ENCODE data around the gene YEATS4. TPM values are rescaled to one million over a fixed set of nuclear protein-coding genes. Genes with fewer than 3 reads are reported as not detected.

Gene YEATS4
- total RNA-seq, 2 experiments from 2014 or later: 26.2 TPM

DNA sequence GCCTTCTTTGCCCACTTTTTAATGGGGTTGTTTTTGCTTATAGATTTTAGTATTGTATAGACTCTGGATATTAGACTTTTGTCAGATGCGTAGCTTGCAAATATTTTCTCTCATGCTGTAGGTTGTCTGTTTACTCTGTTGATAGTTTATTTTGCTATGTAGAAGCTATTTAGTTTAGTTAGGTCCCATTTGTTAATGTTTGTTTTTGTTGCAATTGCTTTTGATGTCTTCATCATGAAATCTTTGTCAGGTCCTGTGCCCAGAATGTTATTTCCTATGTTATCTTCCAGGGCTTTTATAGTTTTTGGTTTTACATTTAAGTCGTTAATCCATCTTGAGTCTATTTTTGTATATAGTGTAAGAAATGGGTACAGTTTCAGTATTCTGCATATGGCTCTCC lies 41.3 kb upstream of the YEATS4 start:
- ChIA-PET POLR2A (no interaction called here), CTCF (no interaction called here)
- TF ChIP-seq, protein P1, sequence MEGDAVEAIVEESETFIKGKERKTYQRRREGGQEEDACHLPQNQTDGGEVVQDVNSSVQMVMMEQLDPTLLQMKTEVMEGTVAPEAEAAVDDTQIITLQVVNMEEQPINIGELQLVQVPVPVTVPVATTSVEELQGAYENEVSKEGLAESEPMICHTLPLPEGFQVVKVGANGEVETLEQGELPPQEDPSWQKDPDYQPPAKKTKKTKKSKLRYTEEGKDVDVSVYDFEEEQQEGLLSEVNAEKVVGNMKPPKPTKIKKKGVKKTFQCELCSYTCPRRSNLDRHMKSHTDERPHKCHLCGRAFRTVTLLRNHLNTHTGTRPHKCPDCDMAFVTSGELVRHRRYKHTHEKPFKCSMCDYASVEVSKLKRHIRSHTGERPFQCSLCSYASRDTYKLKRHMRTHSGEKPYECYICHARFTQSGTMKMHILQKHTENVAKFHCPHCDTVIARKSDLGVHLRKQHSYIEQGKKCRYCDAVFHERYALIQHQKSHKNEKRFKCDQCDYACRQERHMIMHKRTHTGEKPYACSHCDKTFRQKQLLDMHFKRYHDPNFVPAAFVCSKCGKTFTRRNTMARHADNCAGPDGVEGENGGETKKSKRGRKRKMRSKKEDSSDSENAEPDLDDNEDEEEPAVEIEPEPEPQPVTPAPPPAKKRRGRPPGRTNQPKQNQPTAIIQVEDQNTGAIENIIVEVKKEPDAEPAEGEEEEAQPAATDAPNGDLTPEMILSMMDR (IDR thresholded peaks at IDR 0.05): no peak
- intact Hi-C loops (cut with DNase I, micrococcal nuclease): no loop called here
- Mint-ChIP-seq H3K4me3 (no peak overlapping the region), H3K4me1 (ENCODE audit: low read depth) (no peaks in the 10 kb centered on the region), H3K27me3 (peaks cover 4% of the 10 kb centered on the region), H3K9me3 (peaks cover 8% of the 10 kb centered on the region), H3K27ac (no peak overlapping the region), H3K36me3 (ENCODE audit: low read depth) (no peaks in the 10 kb centered on the region)
- ATAC-seq (ENCODE audit: poor library complexity) (no peak), DNase-seq (no peak)
- Histone ChIP-seq H3K9me3 (ENCODE audit: control insufficient read depth in 1 of 2, insufficient read depth in 1 of 2, low read length in 2 of 2) (no peaks in the 10 kb centered on the region), H3K36me3 (ENCODE audit: insufficient read depth, low read length) (no peaks in the 10 kb centered on the region), H3K4me1 (ENCODE audit: insufficient read depth, low read length) (no peaks in the 10 kb centered on the region), H3K27ac (ENCODE audit: low read depth in 1 of 2, low read length in 2 of 2) (no peak overlapping the region), H3K4me3 (ENCODE audit: low read length) (no peak overlapping the region), H3K27me3 (ENCODE audit: control insufficient read depth in 1 of 2, insufficient read depth in 2 of 2, low read length in 2 of 2) (no peaks in the 10 kb centered on the region)

DNA sequence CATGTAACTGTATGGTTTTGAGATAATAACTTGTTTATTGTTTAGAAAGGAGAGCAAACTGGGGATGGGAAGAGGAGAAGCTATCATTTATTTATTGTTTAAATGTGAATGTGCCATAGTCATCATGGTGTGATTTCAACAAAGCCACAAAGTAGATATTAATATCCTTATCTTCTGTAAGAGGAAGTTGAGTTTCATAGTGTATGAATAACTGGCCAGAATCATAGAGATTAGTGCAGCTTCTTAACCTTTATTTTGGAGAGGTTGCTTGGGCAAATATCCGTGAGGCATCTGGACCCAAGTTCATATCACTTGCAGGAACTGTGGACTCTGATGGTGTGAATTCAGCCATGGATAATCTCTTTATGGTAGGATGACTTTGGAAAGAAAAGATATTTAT lies 38.2 kb upstream of the YEATS4 start:
- Histone ChIP-seq H3K27me3 (ENCODE audit: control insufficient read depth in 1 of 2, insufficient read depth in 2 of 2, low read length in 2 of 2) (no peaks in the 10 kb centered on the region), H3K36me3 (ENCODE audit: insufficient read depth, low read length) (no peaks in the 10 kb centered on the region), H3K4me1 (ENCODE audit: insufficient read depth, low read length) (peaks cover 3% of the 10 kb centered on the region), H3K9me3 (ENCODE audit: control insufficient read depth in 1 of 2, insufficient read depth in 1 of 2, low read length in 2 of 2) (no peaks in the 10 kb centered on the region), H3K27ac (ENCODE audit: low read depth in 1 of 2, low read length in 2 of 2) (no peak overlapping the region), H3K4me3 (ENCODE audit: low read length) (no peak overlapping the region)
- TF ChIP-seq, protein P1 (IDR thresholded peaks at IDR 0.05): no peak
- H3K4me3 Mint-ChIP-seq: no peak overlapping the region
- H3K4me1 Mint-ChIP-seq (ENCODE audit: low read depth): peaks cover 6% of the 10 kb centered on the region
- no peak for DNase-seq
- H3K27ac Mint-ChIP-seq: no peak overlapping the region
- H3K9me3 Mint-ChIP-seq: peaks cover 7% of the 10 kb centered on the region
- H3K27me3 Mint-ChIP-seq: peaks cover 4% of the 10 kb centered on the region
- H3K36me3 Mint-ChIP-seq (ENCODE audit: low read depth): no peaks in the 10 kb centered on the region
- intact Hi-C loops (cut with DNase I, micrococcal nuclease): no loop called here
- ATAC-seq (ENCODE audit: poor library complexity): no peak
- ChIA-PET POLR2A (interaction anchor here (0.9 kb wide), 1 partner anchor 10 kb away, joined by 4 read pairs; no protein-coding TSS in a partner anchor), CTCF (no interaction called here)

- Mint-ChIP-seq H3K4me3 (no peak overlapping the region), H3K27ac (no peak overlapping the region), H3K4me1 (ENCODE audit: low read depth) (peaks cover 21% of the 10 kb centered on the region), H3K27me3 (peaks cover 4% of the 10 kb centered on the region), H3K36me3 (ENCODE audit: low read depth) (peaks cover 9% of the 10 kb centered on the region), H3K9me3 (no peaks in the 10 kb centered on the region)
- Histone ChIP-seq H3K36me3 (ENCODE audit: insufficient read depth, low read length) (no peaks in the 10 kb centered on the region), H3K4me1 (ENCODE audit: insufficient read depth, low read length) (peaks cover 12% of the 10 kb centered on the region), H3K4me3 (ENCODE audit: low read length) (no peak overlapping the region), H3K9me3 (ENCODE audit: control insufficient read depth in 1 of 2, insufficient read depth in 1 of 2, low read length in 2 of 2) (no peaks in the 10 kb centered on the region), H3K27me3 (ENCODE audit: control insufficient read depth in 1 of 2, insufficient read depth in 2 of 2, low read length in 2 of 2) (no peaks in the 10 kb centered on the region), H3K27ac (ENCODE audit: low read depth in 1 of 2, low read length in 2 of 2) (no peak overlapping the region)
- TF ChIP-seq, protein P1 (IDR thresholded peaks at IDR 0.05): no peak
- no peak for ATAC-seq (ENCODE audit: poor library complexity)
- peak in 2 of 14 experiments; percentile 17 to 36 for DNase-seq
- intact Hi-C loops (cut with DNase I, micrococcal nuclease): no loop called here
- POLR2A ChIA-PET: no interaction called here
- CTCF ChIA-PET: no interaction called here
These were observed 34.6 kb upstream of the YEATS4 start for GRCh38 chr12:69324797-69325466.

All from CD4-positive, alpha-beta T cell (primary cell).